Stimulated activated CD4-positive, alpha-beta T cell treated with anti-CD3 and anti-CD28 coated beads, TNF-alpha, amount 100 ng/mL, for 1 hour (primary cell): ENCODE results near the gene DOCK1.

Experiments
- DNase-seq, 3 donors: peaks; one replicate each; pipeline ENCODE4 v3.0.0-alpha.2; 2020; ENCODE audit warnings: low read depth in 3 of 3, low spot score in 1 of 3

DOCK1 gene

DNA sequence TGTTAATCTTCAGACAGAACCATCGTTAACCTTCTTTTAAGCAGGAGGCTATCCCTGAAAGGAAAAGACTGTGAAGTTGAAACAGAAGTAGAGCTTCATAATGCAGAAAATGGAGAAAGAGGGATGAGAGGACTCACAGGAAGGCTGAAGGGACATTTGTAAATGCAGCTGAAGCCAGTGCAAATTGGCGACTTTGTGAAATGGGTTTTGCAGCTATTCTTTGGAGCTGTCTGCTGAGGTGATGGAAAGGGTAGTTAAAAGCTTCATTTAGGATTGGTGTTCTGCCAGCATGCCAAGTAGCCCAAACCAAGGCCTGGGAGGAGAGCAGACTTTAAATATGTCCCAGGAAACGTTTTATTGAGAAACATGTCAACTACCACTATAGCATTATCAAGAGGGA, 168.4 kb downstream of the DOCK1 start:
- DNase-seq: no peak

DNA sequence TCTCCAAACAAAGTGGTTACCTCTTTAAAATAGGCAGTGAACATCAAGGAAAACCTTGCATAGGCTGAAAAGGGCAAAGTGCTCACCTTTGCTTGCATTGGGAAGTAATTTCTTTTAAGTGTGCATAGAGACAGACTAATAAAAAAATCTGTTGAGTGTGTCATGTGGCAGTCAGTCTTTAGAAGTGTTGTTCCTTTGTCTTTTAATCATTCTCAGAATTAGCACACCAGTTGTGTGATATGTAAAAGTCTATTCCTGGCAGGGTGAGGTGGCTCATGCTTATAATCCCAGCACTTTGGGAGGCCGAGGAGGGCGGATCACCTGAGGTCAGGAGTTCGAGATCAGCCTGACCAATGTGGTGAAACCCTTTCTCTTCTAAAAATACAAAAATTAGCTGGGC, 174.2 kb downstream of the DOCK1 start:
- DNase-seq: no peak

DNA sequence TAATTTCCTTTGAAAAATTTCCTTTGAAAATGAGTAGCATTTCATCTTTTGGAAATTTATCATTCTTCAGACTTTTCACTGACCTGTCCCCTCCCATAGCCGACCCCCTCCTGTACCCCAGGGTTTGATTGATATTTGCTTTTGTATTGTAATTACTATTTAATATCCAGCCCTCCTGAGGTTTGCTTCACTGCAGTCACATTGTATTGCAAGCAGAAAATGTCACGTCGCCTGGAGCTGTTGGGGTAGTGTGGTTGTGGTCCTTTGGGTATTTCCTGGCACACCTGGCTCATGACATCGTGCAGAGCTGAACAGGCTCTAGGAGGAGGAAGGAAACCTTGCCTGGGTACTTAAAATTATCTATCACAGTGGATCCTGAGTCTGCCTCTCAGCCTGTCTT, 175.1 kb downstream of the DOCK1 start:
- DNase-seq: no peak

DNA sequence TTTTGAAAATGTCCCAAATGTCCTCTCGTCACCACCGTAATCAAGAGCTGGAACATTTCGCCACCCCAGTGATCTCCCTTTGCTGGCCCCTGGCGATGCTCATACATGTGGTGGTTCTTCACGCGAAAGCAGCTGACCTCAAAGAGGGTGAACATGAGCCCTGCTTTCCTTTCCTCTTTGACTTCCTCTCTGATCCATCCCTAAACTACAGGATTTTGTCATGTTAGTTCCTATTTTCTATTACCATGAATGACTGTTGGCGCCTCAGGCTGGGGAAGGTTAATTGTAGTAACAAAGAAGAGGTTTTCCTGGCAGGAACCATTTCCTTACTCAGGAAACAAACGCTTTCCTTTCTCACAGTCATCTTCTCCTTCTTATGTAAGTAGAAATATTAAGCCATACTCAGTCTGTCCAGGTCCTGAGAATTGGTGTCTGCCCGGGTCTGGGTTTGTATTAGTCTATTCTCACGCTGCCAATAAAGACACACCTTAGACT, 176.7 kb downstream of the DOCK1 start:
- DNase-seq: no peak

DNA sequence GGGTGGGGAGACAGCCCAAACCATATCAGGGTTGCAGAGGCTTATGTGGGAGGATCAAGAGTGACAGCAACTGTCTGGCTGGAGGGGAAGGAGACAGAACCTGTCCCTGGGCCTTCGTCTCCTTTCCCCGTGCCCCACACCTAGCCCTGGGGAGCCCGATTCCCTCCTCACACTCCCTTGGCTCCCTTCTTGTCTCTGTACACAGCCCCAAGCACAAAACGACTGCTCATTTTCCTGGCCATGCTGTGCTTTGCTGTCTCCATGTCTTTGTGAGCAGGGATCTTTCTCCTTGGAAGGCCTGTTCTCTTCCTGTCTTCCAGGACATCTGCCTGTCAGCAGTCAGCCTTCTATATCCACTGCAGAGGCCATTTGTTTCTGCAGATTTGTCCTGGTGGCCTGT, 177.4 kb downstream of the DOCK1 start:
- DNase-seq: no peak

DNA sequence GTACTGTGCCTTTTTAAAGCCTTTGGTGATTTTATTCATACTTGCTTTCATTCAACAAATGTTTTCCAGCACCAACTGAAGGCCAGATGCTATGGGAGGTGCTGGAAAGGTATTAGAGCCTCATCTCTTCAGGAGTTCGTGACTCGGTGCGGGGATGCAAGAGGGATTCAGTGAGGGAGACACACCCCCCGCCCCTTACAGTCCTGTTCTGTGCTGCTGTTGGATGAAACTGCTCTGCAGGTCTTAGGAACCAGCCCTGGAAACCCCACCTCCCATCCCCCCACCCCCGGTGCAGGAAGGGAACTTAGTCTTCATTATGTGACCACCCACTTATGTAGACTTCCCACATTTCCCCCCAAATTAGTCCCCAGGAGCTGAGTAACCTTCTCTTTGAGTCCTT, 180.7 kb downstream of the DOCK1 start:
- DNase-seq: no peak

DNA sequence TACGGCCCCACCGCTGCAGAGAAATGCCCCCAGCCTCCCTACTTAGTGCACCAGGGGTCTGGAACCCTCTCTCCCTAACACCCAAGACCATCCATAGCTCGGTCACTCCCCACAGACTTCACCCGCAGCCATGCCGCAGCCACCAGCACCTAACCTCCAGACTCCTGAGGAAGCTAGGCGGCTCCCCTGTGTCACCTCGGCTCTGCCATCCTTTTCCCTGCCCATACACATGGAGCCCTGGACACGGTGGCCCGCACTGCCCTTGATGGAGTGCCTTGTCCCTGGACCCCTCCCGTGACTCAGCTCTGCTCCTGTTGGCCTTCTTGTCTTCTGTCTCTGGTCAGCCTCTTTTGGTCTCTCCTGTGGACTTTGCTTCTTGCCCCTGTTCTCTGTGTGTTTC, 183.7 kb downstream of the DOCK1 start:
- DNase-seq: no peak

DNA sequence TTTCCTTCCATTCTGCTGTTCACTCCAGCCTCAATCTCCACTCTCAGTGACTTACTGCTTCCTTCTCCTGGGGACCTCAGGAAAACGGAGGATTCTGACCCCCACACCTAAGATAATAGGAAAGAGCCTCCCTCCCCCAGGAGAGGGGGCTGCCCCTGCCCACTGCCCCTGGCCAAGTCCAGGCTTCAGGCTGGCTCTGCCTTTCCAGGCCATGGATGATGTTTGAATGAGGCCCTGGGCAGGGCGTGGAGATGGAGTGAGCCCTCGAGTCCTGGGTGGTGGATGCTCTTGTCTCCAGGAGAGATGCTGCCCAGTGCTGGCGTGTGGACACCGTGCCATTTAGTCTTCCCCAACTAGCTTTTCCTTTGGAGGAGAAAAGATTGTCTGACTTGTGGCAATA, 184.2 kb downstream of the DOCK1 start:
- DNase-seq: no peak

DNA sequence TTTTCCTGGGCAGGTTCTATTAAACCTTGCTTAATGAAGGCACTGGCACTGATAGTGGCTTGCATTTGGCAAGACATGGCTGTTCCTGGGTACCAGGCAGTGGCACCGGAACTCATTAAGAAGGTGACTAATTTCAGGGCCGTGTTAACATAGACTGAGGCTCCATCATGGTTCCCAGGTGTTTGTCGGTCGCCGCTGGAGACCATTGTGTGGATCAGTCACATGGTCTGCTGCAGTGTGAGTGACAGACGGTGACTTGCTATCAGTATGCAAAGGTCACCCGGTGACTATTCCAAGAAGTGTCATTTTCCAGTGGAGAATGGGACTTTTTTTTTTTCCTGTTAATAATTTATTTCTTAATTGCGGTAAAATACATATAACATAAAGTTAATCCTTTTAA, 184.9 kb downstream of the DOCK1 start:
- no peak for DNase-seq

DNA sequence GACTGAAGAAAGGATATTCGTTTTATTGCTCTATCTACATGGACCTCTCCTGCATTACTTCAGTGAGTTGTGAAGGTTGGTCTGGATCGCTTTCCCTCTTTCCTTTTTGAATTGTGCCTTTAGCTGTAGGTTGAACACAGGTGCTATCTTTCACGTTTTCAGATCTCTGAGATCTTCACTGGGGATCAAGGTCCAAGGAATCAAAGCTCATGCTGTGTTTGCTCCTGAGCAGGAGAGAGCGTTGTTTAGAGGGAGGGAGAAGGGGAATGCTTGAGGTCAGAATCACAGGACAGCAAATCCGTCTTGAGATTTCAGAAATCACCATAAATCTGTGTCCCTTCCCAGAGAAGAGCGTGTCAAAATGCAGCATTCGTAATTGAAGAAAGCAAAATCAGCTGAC, 186.1 kb downstream of the DOCK1 start:
- DNase-seq: no peak

DNA sequence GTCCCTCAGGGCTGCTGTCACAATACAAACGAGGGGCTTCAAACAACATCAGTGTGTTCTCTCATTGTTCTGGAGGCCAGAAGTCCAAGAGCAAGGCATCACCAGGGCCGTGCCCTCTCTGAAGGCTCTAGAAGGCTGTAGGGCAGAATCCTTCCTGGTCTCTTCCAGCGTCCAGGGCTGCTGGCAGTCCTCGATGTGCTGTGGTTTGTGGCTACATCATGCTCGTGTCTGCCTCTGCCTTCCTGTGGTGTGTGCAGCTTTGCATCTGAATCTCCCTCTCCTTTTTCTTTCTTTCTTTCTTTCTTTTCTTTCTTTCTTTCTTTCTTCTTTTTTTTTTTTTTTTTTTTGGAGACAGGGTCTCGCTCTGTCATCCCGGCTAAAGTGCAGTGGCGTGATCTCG, 187.7 kb downstream of the DOCK1 start:
- DNase-seq: no peak

DNA sequence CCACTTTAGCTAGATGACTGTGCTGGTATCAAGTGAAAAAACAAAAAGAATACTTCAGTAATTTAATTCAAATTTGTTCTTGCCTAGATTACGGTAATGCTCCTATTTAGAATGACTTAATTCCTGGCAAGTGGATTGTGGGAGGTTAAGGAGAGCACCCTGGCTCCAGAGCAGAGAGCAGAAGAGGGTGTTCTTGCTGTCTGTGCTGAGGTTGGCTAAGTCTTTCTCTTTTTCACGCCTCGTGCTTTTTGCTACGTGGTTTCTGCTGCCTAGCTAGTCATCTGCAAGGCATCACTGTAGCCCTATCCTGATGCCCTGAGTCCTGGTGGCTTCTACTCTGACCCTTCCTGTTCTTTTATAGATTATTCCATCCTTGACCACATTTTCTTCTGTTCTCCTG, 189.8 kb downstream of the DOCK1 start:
- DNase-seq: no peak

DNA sequence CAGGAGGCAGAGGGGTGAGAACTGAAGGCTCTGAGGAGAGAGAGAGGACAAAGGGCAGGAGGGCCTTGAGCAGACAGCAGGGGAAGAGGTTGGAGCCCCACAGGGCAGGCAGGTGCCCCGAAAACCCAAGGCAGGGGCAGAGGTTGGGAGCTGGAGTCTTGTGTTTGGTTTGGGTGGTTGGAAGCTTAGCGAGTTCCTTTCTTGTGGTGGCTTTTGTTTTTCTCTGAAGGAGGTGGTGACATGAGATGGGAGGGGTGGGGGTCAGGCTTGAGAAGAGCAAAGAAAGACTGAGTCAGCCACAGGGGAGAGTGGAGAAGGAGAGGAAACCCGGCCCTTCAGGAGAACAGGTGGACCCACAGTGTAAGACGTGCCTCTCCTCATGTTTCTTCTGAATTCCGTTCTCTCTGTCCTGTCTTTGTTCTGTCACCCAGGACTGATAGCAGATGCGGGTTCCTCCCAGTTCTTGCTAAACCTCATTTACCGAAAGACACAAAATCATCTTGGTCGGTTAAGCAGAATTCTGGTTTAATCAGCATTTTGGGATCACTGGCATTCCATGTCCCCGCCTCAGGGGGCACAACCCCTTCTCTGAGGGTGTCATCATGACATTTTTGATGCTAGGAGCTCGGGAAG, 195.9 kb downstream of the DOCK1 start:
- DNase-seq: no peak

DNA sequence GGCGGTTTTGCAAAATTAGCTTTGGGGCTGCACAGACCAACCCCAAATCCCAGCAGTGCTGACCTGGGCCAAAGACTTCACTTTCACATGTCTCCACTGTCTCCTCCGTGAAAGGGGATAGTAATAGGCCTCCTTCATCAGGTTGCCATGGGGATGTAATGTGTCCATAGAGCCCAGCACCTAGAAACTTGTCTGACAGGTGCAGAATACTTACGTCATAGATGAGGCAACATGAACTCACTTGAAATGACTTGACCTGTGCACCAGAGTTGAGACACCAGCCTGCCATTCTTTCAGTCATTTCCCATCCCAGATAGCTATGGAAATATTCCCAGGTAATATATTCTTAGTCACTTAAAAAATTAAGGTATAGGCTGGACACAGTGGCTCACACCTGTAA, 196.9 kb downstream of the DOCK1 start:
- no peak for DNase-seq

DNA sequence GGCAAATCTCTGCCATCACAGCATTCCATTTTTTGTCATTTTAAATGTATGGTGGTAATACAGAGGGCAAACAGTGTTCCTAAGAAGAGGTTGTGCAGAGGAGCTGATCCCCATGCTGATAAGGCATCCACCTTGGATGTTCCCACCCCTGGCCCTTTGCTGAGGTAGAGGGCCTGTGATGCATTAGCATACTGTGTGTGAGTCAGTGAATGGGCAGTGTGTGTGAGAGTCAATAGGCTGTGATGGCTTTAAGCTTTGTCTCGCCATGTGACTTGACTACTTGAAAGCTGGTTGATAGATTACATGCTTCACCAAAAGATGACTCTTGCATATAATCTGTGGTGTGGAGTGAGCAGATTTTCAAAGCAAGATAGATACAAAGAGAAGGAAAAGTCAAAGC, 209.9 kb downstream of the DOCK1 start:
- no peak for DNase-seq

DNA sequence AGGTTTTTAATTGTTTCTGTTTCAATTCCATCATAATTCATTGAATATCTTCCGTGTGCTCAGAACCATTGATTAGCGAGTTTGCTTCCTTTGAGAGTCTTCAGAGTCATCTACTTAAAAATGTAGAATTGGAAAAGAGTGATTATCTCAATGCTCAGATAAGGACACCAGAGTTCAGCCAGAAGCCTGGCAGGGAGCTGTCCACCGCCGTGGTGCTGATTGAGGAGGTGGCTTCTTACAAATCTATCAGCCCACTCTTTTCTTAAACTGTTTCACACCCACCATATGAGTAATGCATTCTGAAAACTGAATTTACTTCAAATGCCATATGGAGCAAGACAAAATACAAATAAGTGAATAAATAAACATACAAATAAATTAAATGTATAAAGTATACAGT, 211.9 kb downstream of the DOCK1 start:
- DNase-seq: no peak

DNA sequence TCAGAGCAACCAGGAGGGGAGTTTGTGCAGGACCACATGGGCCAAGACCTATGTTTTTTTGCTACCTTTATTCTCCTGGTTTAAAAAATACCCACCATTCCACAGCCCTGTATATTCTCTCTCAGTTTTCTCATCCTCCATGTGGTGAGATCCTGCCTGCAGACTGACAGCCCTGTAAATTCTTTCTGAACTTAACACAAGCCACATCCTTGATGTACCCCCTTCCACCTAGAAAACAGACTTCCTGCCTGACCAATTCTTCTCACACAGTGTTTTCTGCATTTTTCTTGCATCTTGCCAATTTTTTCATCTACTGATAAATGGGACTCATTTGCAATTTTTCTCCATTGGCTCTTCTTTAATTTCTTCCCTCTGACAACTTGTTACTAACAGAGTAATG, 212.8 kb downstream of the DOCK1 start:
- no peak for DNase-seq

DNA sequence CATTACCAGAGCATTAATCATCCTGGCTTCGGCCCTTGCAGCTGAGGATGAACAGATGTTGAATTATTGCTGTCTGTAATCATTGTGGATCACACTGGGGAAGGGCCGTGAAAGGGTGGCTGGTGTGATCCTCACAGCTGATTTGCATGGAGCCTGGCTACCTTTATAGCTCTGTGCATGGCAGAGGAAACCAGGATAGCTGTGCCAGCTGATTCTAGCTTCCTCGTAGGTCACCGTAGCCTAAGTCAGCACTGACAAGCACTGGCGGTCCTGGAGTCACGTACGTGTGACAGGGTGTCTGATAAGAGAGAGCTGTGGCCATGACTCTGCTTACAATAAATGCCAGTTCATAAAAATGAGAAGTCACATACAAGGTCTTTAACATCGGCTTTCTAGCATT, 214.7 kb downstream of the DOCK1 start:
- DNase-seq: no peak

DNA sequence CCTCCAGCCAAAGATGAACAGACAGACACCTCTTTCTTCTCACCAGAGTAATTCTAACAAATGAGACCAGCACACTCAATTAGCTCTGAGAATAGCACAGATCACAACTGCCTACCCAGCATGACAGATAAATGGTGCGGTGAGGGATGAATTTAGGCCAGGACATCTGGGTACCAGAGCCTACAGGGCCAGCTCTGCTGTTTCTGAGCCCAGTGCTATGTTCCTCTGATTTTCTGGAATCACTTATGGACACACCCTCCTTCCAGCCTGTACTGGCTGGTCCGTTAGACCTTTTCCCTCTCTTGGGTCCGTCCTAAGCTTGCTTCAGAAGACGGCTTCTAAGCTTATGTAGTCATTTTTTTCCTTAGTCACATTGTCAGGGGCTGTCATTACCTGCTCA, 217.6 kb downstream of the DOCK1 start:
- no peak for DNase-seq

DNA sequence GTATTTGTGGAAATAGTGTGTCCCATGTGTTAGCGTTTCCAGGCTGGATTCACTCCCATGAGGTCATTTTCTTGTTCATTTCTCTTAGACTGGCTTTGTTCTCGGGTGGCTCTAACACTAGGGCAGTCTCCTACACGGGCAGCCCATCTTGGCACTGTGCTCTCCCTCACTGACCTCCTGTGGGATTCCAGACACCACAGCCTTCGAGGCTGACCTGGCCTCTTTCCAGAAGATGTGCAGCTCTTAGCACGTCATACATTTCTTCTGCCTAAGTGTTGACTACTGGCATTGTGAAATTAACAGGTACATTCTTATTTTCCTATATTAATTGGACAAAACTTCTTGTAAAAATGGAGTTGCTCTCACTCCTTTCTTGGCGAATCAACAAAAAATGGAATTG, 218.4 kb downstream of the DOCK1 start:
- no peak for DNase-seq

DNA sequence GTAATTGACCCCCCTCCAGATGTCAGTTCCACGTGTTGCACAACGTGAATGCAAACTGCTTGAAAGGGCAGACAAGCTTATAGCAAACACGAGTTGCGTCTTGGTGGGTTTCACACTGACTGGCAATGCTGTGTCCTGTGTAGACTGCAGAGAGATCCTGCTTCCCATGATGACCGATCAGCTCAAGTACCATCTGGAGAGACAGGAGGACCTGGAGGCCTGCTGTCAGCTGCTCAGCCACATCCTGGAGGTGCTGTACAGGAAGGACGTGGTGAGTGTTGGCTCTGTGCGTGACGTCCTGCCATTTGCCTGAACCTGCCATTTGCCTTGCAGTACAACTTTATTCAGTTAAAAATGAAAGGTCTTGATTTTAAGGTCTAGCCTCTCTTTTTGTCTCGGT, 220.1 kb downstream of the DOCK1 start:
- DNase-seq: no peak

DNA sequence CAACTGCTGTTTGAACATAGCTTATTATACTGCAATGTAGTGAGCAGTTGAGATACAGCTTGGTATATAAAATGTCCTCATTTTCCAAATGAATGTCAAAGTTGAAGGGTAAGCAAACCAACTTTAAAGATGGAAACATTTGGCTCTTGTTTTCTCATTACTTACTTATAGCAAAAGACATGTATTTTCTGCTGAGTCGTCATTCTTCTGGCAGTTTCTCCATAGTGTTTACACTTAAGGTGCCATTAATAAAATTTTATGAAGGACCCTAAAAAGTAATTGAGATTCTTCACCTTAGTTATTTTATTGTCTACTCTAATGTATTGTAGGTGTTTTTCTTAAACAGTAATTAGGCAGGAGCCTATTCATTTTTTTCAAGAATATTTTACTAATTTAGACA, 222.6 kb downstream of the DOCK1 start:
- no peak for DNase-seq

DNA sequence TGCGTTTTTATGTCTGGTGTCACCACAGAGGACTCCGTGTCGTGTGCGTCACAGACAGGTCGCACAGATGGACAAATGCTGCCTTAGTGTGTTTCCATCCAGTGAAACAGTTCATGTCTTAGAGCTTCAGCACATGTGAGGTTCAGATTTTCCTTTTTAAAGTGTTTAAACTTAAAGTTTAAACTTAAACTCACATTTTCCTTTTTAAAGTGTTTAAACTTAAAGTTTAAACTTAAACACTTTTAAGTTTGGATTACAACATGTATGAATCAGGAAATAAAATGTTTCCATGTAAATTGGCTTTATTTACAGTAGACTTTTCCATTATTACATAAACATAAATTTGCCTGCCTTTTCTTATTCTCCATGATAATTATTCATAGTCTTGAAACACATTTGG, 223.9 kb downstream of the DOCK1 start:
- DNase-seq: no peak

DNA sequence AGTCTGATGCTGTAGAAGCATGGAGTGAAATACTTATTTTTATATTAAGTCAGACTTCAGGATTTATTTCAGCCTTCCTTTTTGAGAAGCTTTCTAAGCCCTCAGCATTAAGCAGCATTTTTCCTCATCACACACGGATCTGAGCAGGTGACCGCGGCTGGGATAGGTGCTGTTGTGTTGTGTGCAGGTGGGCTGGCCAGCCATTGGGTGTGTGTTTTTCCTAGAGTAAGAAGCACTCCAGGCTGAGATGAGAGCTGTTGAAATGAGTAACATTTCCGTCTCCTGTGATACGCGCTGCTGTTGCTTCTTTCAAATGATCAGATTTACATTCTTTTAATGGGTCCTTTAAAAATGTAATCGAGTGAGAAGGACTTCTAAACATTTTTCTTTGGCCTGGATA, 227.2 kb downstream of the DOCK1 start:
- DNase-seq: no peak
